ENCODE data around the gene ENTR1.
"Not testable (repeated sequence)": the region's sequence is repeated elsewhere in the genome, so short reads cannot be mapped to it uniquely, and the experiment has no call there.

ENTR1 gene

GRCh38 chr9:136437839-136438547 is 27.6 kb upstream of the ENTR1 start:
- no peak for DNase-seq

- peak; percentile 8 for DNase-seq
Observed at GRCh38 chr9:136437430-136437829, 27.0 kb upstream of the ENTR1 start.

- no peak for DNase-seq
Observed at GRCh38 chr9:136436055-136436634, 25.7 kb upstream of the ENTR1 start.

- no peak for DNase-seq
Observed at GRCh38 chr9:136434580-136435169, 24.3 kb upstream of the ENTR1 start.

- DNase-seq, result no peak
Observed at GRCh38 chr9:136433849-136434579, 23.6 kb upstream of the ENTR1 start.

- DNase-seq, result no peak
Observed at GRCh38 chr9:136433043-136433715, 22.8 kb upstream of the ENTR1 start.

GRCh38 chr9:136432591-136432990 is 22.2 kb upstream of the ENTR1 start:
- no peak for DNase-seq

GRCh38 chr9:136431782-136432350 is 21.5 kb upstream of the ENTR1 start:
- DNase-seq, result no peak

GRCh38 chr9:136430588-136431234 is 20.3 kb upstream of the ENTR1 start:
- DNase-seq, result no peak

- DNase-seq, result no peak
Observed at GRCh38 chr9:136429683-136430491, 19.5 kb upstream of the ENTR1 start.

GRCh38 chr9:136429075-136429628 is 18.7 kb upstream of the ENTR1 start:
- DNase-seq, result no peak

GRCh38 chr9:136426787-136427186 is 16.4 kb upstream of the ENTR1 start:
- no peak for DNase-seq

GRCh38 chr9:136425367-136425766 is 15.0 kb upstream of the ENTR1 start:
- DNase-seq, result not testable (repeated sequence)

GRCh38 chr9:136424750-136425362 is 14.4 kb upstream of the ENTR1 start:
- no peak for DNase-seq

- no peak for DNase-seq
Observed at GRCh38 chr9:136423432-136424146, 13.2 kb upstream of the ENTR1 start.

- DNase-seq, result no peak
Observed at GRCh38 chr9:136422876-136423275, 12.5 kb upstream of the ENTR1 start.

- no peak for DNase-seq
Observed at GRCh38 chr9:136421791-136422190, 11.4 kb upstream of the ENTR1 start.

GRCh38 chr9:136419092-136419420 is 8.6 kb upstream of the ENTR1 start:
- no peak for DNase-seq

- no peak for DNase-seq
Observed at GRCh38 chr9:136418182-136419091, 8.0 kb upstream of the ENTR1 start.

Data from fibroblast of skin of right biceps (primary cell).